ENCODE results near the gene ASRGL1. TPM values are rescaled to one million over a fixed set of nuclear protein-coding genes. Genes with fewer than 3 reads are reported as not detected.

ASRGL1 gene
- polyA plus RNA-seq, 2 of the 4 experiments (the other 2 are of a cell fraction): 12.7 to 19.5 TPM

DNA sequence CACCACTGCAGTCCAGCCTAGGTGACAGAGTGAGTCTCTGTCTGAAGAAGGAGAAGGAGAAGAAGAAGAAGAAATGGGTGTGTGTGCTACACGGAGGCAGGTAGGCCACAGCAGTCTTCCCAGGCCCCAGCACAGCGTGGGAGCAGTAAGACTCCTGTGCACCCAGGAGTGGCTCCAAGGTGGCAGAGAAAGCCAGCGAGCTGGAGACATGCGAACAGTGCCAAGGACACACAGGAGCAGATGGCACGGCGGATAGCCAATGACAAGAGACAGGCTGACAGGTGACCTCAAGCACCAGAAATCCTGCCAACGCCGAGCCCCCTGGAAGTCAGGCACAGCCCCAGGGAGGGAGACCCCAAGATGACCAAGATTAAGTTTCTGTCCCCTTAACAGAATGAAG, 72.6 kb downstream of the ASRGL1 start (continued):
- TF ChIP-seq, protein P1, sequence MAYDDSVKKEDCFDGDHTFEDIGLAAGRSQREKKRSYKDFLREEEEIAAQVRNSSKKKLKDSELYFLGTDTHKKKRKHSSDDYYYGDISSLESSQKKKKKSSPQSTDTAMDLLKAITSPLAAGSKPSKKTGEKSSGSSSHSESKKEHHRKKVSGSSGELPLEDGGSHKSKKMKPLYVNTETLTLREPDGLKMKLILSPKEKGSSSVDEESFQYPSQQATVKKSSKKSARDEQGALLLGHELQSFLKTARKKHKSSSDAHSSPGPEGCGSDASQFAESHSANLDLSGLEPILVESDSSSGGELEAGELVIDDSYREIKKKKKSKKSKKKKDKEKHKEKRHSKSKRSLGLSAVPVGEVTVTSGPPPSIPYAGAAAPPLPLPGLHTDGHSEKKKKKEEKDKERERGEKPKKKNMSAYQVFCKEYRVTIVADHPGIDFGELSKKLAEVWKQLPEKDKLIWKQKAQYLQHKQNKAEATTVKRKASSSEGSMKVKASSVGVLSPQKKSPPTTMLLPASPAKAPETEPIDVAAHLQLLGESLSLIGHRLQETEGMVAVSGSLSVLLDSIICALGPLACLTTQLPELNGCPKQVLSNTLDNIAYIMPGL (CRISPR knock-in tag; IDR thresholded peaks at IDR 0.05; ENCODE audit: borderline replicate concordance): no peak
- TF ChIP-seq CBX2 (IDR thresholded peaks at IDR 0.05; ENCODE audit: borderline replicate concordance, low read depth) (no peak), FOXS1 (CRISPR knock-in tag; IDR thresholded peaks at IDR 0.05) (no peak)

DNA sequence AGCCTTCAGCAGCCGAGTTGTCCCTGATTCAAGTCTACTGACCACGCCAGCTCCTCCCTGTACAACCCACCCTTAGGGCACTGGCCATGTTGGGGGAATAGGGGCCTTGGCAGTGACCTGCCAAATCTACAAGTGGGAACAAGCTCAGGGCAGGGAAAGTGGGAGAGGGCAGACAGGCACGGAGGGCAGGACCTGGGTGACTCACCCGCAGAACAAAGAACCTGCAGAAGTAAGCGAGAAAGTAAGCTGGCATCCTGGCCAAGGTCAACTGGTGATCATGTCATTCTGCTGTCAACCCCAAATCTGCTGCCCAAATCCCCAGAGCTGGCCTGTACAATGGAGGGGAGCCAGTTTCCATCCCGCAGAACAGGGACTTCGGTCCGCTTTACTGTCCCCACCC, 73.7 kb downstream of the ASRGL1 start:
- Histone ChIP-seq H3K9me3 (no peaks in the 10 kb centered on the region), H3K4me3 (no peak overlapping the region), H3K4me2 (no peak overlapping the region), H3K4me1 (peaks cover 9% of the 10 kb centered on the region; the same call in 2 of the 3 replicates), H3K27ac (peak overlapping the region in 1 of 2 experiments; percentile 11; a peak in 1 of 6 replicates)
- POLR2A ChIA-PET: interaction anchor here (0.5 to 1.0 kb wide), 2 partner anchors 24 to 181 kb away, joined by 3 to 4 read pairs; partner anchors contain the start of gene TUT1
- DNase-seq (ENCODE audit: low read depth in 1 of 2, low spot score in 1 of 2): no peak
- WGBS (ENCODE audit: missing lambda C conversion rate): 71% methylated on average over 7 of the region's 8 CpGs
- TF ChIP-seq, protein P2, sequence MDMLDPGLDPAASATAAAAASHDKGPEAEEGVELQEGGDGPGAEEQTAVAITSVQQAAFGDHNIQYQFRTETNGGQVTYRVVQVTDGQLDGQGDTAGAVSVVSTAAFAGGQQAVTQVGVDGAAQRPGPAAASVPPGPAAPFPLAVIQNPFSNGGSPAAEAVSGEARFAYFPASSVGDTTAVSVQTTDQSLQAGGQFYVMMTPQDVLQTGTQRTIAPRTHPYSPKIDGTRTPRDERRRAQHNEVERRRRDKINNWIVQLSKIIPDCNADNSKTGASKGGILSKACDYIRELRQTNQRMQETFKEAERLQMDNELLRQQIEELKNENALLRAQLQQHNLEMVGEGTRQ (IDR thresholded peaks at IDR 0.05): no peak
- TF ChIP-seq RCOR1 (IDR thresholded peaks at IDR 0.05; ENCODE audit: low read depth, low read length) (no peak), GATA3 (IDR thresholded peaks at IDR 0.05; ENCODE audit: borderline replicate concordance) (no peak), MAFK (IDR thresholded peaks at IDR 0.05; ENCODE audit: partially characterized antibody) (no peak), TFCP2L1 (CRISPR knock-in tag; IDR thresholded peaks at IDR 0.05) (no peak), ZFP36 (IDR thresholded peaks at IDR 0.05; ENCODE audit: borderline replicate concordance, partially characterized antibody) (no peak), JUN (IDR thresholded peaks at IDR 0.05) (no peak), ZC3H11A (IDR thresholded peaks at IDR 0.05) (no peak), CHD2 (IDR thresholded peaks at IDR 0.05; ENCODE audit: low read length, partially characterized antibody) (no peak), HEYL (CRISPR knock-in tag; IDR thresholded peaks at IDR 0.05) (no peak), POLR2A (IDR thresholded peaks at IDR 0.05; ENCODE audit: low read length) (no peak), FOSL2 (IDR thresholded peaks at IDR 0.05) (no peak), FOSL2 (CRISPR knock-in tag; IDR thresholded peaks at IDR 0.05) (no peak), HOXB5 (CRISPR knock-in tag; IDR thresholded peaks at IDR 0.05) (no peak), KDM1A (IDR thresholded peaks at IDR 0.05; ENCODE audit: low read depth) (no peak), CHD4 (IDR thresholded peaks at IDR 0.05; ENCODE audit: borderline replicate concordance) (no peak), CBX2 (IDR thresholded peaks at IDR 0.05; ENCODE audit: borderline replicate concordance, low read depth) (no peak), BHLHE40 (IDR thresholded peaks at IDR 0.05; ENCODE audit: low read depth, low read length) (no peak), EHMT2 (IDR thresholded peaks at IDR 0.05; ENCODE audit: low read depth) (no peak)
- TF ChIP-seq, protein P3, sequence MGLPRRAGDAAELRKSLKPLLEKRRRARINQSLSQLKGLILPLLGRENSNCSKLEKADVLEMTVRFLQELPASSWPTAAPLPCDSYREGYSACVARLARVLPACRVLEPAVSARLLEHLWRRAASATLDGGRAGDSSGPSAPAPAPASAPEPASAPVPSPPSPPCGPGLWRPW (IDR thresholded peaks at IDR 0.05): no peak
- CTCF ChIA-PET: interaction anchor here (0.8 to 9.6 kb wide), 5 partner anchors 9 to 132 kb away, joined by 3 to 86 read pairs (median 6); no protein-coding TSS in a partner anchor
- no peak for FAIRE-seq
- peak in 1 of 2 experiments; percentile 36; a peak in 3 of 6 replicates for ATAC-seq

DNA sequence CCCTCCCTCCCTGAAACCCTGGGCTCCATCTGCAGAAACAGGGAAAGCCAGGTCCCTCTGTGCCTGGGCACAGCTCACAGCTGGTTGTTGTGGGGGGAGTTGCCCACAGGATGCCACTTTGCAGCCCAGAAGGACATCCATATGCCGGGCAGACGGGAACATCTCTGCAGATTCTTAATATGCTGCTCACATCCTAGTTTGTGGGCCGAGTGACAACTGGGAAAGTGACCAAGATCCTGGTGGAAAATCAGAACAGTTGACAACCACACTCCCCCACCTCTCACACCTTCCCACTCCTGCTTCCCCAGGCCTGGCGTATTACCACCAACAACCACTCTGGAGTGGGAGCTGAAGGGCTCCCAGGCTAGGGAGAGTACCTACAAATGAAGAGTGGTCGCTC, 74.3 kb downstream of the ASRGL1 start:
- Histone ChIP-seq H3K27ac (peak overlapping the region in 1 of 2 experiments; percentile 11; a peak in 1 of 6 replicates), H3K4me2 (no peak overlapping the region), H3K4me3 (no peak overlapping the region), H3K4me1 (peaks cover 9% of the 10 kb centered on the region; the same call in 2 of the 3 replicates), H3K9me3 (no peaks in the 10 kb centered on the region)
- CTCF ChIA-PET: interaction anchor here (0.8 to 9.6 kb wide), 5 partner anchors 9 to 131 kb away, joined by 3 to 86 read pairs (median 6); no protein-coding TSS in a partner anchor
- WGBS (ENCODE audit: missing lambda C conversion rate): 87% methylated on average over 5 of the region's 5 CpGs
- FAIRE-seq (no peak), ATAC-seq (no peak), DNase-seq (ENCODE audit: low read depth in 1 of 2, low spot score in 1 of 2) (no peak)
- TF ChIP-seq EHF (CRISPR knock-in tag; IDR thresholded peaks at IDR 0.05): no peak
- TF ChIP-seq ZSCAN20 (CRISPR knock-in tag; IDR thresholded peaks at IDR 0.05): no peak
- TF ChIP-seq PHF8 (IDR thresholded peaks at IDR 0.05; ENCODE audit: borderline replicate concordance, low read depth): no peak
- TF ChIP-seq CBX8 (IDR thresholded peaks at IDR 0.05): no peak
- POLR2A ChIA-PET: interaction anchor here (0.5 to 1.0 kb wide), 2 partner anchors 23 to 180 kb away, joined by 3 to 4 read pairs; partner anchors contain the start of gene TUT1

Data from A549 (cell line).